Measurements from ENCODE around the gene RUNX1. TPM values are rescaled to one million over a fixed set of nuclear protein-coding genes. Genes with fewer than 3 reads are reported as not detected.
"Not testable (repeated sequence)": the region's sequence is repeated elsewhere in the genome, so short reads cannot be mapped to it uniquely, and the experiment has no call there.

RUNX1 gene
- total RNA-seq, 3 donors from 2014 or later = 24.8 to 165 (median 127) TPM

DNA sequence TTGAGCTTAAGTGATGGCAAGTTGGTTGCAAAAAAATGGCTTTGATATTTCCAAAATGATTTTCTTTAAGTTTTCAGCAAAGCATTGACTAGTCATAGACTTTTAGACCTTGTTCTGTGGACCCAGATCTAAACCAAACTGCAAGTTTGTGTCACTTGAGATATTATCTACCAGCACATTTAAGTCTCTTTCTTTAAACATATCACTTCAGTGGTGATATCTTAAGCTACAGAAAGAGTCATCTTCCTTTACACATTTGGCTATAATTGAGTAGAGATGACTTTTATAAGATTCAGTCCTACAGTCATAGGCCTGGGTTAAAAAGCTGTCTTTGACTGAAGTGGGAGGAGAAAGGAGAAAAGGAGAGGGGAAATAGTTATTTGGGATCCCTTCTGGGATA lies 95.2 kb downstream of the RUNX1 start:
- TF ChIP-seq POLR2AphosphoS5 (IDR thresholded peaks at IDR 0.05) (no peak), POLR2A (IDR thresholded peaks at IDR 0.05) (no peak)
- TF ChIP-seq, protein P1, sequence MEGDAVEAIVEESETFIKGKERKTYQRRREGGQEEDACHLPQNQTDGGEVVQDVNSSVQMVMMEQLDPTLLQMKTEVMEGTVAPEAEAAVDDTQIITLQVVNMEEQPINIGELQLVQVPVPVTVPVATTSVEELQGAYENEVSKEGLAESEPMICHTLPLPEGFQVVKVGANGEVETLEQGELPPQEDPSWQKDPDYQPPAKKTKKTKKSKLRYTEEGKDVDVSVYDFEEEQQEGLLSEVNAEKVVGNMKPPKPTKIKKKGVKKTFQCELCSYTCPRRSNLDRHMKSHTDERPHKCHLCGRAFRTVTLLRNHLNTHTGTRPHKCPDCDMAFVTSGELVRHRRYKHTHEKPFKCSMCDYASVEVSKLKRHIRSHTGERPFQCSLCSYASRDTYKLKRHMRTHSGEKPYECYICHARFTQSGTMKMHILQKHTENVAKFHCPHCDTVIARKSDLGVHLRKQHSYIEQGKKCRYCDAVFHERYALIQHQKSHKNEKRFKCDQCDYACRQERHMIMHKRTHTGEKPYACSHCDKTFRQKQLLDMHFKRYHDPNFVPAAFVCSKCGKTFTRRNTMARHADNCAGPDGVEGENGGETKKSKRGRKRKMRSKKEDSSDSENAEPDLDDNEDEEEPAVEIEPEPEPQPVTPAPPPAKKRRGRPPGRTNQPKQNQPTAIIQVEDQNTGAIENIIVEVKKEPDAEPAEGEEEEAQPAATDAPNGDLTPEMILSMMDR (IDR thresholded peaks at IDR 0.05) = no peak
- intact Hi-C loops (cut with DNase I; ENCODE audit: low total_unique reads) = no loop called here
- no peak overlapping the region for H3K27ac ChIP-seq
- H3K27me3 ChIP-seq = no peaks in the 10 kb centered on the region
- no peak overlapping the region for H3K4me3 ChIP-seq
- H3K4me1 ChIP-seq = no peaks in the 10 kb centered on the region
- no peaks in the 10 kb centered on the region for H3K36me3 ChIP-seq
- no peaks in the 10 kb centered on the region for H3K9me3 ChIP-seq
- DNase-seq (ENCODE audit: low spot score in 2 of 2) = no peak

DNA sequence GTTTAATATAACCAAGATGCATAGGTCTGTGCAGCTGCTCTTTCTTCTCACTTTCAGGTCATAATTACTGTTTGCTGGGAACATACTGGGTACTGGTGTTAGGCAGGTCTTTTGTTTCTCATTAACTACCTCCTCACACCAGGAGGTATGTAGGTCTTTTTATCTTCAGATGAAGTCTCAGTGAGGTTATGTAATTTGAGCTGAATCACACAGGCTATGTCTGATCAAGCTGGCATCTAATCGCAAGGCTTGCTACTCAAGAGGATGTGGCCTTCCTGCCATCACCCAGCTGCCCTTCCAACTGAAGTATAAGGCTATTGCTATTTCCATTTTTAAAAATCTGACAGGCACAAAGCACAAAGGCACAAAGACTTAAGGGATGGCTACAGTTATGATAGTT lies 96.4 kb downstream of the RUNX1 start:
- H3K9me3 ChIP-seq = no peaks in the 10 kb centered on the region
- H3K36me3 ChIP-seq = no peaks in the 10 kb centered on the region
- TF ChIP-seq, protein P1 (IDR thresholded peaks at IDR 0.05) = no peak
- no peak for TF ChIP-seq POLR2AphosphoS5 (IDR thresholded peaks at IDR 0.05)
- TF ChIP-seq POLR2A (IDR thresholded peaks at IDR 0.05) = no peak
- intact Hi-C loops (cut with DNase I; ENCODE audit: low total_unique reads) = no loop called here
- H3K4me3 ChIP-seq = no peak overlapping the region
- no peak for DNase-seq (ENCODE audit: low spot score in 2 of 2)
- no peaks in the 10 kb centered on the region for H3K27me3 ChIP-seq
- no peak overlapping the region for H3K27ac ChIP-seq
- H3K4me1 ChIP-seq = no peaks in the 10 kb centered on the region

DNA sequence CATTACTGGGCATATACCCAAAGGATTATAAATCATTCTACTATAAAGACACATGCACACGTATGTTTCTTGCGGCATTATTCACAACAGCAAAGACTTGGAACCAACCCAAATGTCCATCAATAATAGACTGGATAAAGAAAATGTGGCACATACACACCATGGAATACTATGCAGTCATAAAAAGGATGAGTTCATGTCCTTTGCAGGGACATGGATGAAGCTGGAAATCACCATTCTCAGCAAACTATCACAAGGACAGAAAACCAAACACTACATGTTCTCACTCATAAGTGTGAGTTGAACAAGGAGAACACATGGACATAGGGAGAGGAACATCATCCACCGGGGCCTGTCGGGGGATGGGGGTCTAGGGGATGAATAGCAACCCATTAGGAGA lies 97.2 kb downstream of the RUNX1 start:
- H3K4me1 ChIP-seq; DNase-seq (ENCODE audit: low spot score in 2 of 2); H3K4me3 ChIP-seq; H3K27ac ChIP-seq; intact Hi-C loops (cut with DNase I; ENCODE audit: low total_unique reads); H3K9me3 ChIP-seq; H3K27me3 ChIP-seq; H3K36me3 ChIP-seq: not testable (repeated sequence)

DNA sequence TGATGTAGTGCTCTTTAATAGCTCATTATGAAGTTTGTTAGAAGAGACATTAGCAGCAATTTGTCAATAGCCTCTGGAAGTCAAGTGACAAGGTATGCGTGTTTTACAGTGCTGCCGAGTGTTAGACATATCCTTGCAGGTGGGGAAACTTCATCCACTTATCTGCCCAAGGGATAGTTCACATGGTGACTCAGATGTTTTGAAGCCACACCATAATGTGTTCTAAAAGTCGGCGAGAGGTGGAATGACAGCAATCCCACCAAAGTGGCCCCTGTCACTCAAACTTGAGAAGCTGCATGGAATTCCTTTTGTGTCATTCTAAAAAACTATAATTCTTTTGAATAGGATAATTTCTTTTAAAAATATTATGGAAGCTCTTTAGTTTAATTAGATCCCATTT lies 98.1 kb downstream of the RUNX1 start:
- intact Hi-C loops (cut with DNase I; ENCODE audit: low total_unique reads) = no loop called here
- H3K9me3 ChIP-seq = no peaks in the 10 kb centered on the region
- no peak overlapping the region for H3K27ac ChIP-seq
- H3K4me1 ChIP-seq = no peaks in the 10 kb centered on the region
- H3K4me3 ChIP-seq = no peak overlapping the region
- no peak for DNase-seq (ENCODE audit: low spot score in 2 of 2)
- TF ChIP-seq POLR2A (IDR thresholded peaks at IDR 0.05) (no peak), POLR2AphosphoS5 (IDR thresholded peaks at IDR 0.05) (no peak)
- TF ChIP-seq, protein P1 (IDR thresholded peaks at IDR 0.05) = no peak
- H3K36me3 ChIP-seq = no peaks in the 10 kb centered on the region
- H3K27me3 ChIP-seq = no peaks in the 10 kb centered on the region

DNA sequence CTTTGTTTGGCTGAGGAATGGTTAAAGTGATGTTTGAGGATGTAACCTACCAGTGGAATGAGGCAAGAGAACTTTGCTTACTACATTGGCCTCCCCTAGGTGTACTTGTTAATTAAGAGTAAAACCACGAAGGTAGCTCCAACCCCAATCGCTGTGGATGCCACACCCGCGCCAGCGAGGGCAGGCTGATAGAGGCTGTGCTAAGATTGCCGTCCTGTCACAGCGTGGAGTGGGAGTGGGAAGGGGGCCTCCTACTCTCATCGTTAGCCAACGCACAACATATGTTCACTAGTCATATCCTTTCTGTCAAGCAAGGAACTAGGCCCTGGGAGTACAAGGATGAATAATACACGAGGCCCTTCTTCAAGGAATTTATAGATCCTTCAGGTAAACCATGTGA lies 99.6 kb downstream of the RUNX1 start:
- TF ChIP-seq POLR2A (IDR thresholded peaks at IDR 0.05) = no peak
- no peak for TF ChIP-seq POLR2AphosphoS5 (IDR thresholded peaks at IDR 0.05)
- TF ChIP-seq, protein P1 (IDR thresholded peaks at IDR 0.05) = no peak

DNA sequence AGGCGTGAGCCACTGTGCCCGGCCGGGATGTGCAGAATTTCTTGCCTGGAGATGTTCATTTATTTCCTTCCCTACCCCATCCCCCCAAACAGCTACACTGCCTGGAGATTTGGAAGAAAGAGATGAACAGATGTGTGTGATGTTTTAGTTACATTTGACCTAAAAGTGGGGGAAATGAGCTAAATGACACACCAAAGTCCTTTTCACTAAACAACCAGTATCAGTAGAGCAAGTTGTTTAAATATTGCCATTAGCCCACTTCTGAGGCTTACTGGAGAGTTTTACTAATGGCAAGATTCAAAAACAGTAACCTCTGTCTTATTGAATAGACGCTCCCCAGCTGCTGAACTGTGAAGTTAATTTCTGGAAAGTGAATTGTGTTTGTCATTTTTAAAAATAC lies 100.1 kb downstream of the RUNX1 start:
- Histone ChIP-seq H3K4me1 (no peaks in the 10 kb centered on the region), H3K27me3 (no peaks in the 10 kb centered on the region), H3K36me3 (no peaks in the 10 kb centered on the region), H3K9me3 (no peaks in the 10 kb centered on the region), H3K4me3 (no peak overlapping the region), H3K27ac (no peak overlapping the region)
- intact Hi-C loops (cut with DNase I; ENCODE audit: low total_unique reads) = no loop called here
- no peak for TF ChIP-seq POLR2A (IDR thresholded peaks at IDR 0.05)
- no peak for DNase-seq (ENCODE audit: low spot score in 2 of 2)

More for the DNA sequence above, 99.6 kb downstream of the RUNX1 start:
- no peaks in the 10 kb centered on the region for H3K36me3 ChIP-seq
- no peaks in the 10 kb centered on the region for H3K4me1 ChIP-seq
- intact Hi-C loops (cut with DNase I; ENCODE audit: low total_unique reads) = no loop called here
- DNase-seq (ENCODE audit: low spot score in 2 of 2) = no peak
- no peak overlapping the region for H3K4me3 ChIP-seq
- H3K27ac ChIP-seq = no peak overlapping the region
- H3K9me3 ChIP-seq = no peaks in the 10 kb centered on the region
- no peaks in the 10 kb centered on the region for H3K27me3 ChIP-seq
